Measurements from ENCODE around the gene NEU3.

NEU3 gene

GRCh38 chr11:75063741-75064314 lies 75.1 kb downstream of the NEU3 start:
- DNase-seq (ENCODE audit: low read depth) = no peak

GRCh38 chr11:75066061-75066460 lies 77.3 kb downstream of the NEU3 start:
- DNase-seq (ENCODE audit: low read depth) = no peak
